Measurements from ENCODE around the gene GAL3ST1. TPM values are rescaled to one million over a fixed set of nuclear protein-coding genes. Genes with fewer than 3 reads are reported as not detected.
"Not testable (repeated sequence)": the region's sequence is repeated elsewhere in the genome, so short reads cannot be mapped to it uniquely, and the experiment has no call there.

The GAL3ST1 gene, protein sequence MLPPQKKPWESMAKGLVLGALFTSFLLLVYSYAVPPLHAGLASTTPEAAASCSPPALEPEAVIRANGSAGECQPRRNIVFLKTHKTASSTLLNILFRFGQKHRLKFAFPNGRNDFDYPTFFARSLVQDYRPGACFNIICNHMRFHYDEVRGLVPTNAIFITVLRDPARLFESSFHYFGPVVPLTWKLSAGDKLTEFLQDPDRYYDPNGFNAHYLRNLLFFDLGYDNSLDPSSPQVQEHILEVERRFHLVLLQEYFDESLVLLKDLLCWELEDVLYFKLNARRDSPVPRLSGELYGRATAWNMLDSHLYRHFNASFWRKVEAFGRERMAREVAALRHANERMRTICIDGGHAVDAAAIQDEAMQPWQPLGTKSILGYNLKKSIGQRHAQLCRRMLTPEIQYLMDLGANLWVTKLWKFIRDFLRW
- 1 to 10 TPM; 1.2 to 3.2 (median 1.9) TPM for total RNA-seq

GRCh38 chr22:30574095-30574981 is at the start of gene GAL3ST1:
TSS of gene GAL3ST1 (minus strand) at chr22:30574665. CDS start at chr22:30557392, 17,273 bp downstream.
- 41% methylated on average over 5 of the region's 75 CpGs for WGBS
- H3K4me3 ChIP-seq = peak within 1 kb of the TSS; percentile 25 to 39 (median 28)
- H3K27ac ChIP-seq (replicated peaks in 1 of 4) = peak within 1 kb of the TSS; percentile 19 to 65 (median 44)
- TF ChIP-seq POLR2A (IDR thresholded peaks at IDR 0.05; ENCODE audit: low read depth) = no peak
- TF ChIP-seq CTCF (IDR thresholded peaks at IDR 0.05) = no peak
- TF ChIP-seq EP300 (IDR thresholded peaks at IDR 0.05) = no peak
- TF ChIP-seq POLR2AphosphoS5 (IDR thresholded peaks at IDR 0.05) = no peak
- peaks cover 31 to 42% (median 40%) of the 10 kb centered on the region in 4 donors for H3K36me3 ChIP-seq
- no peak for DNase-seq (ENCODE audit: extremely low spot score)
- peaks cover 0 to 7% (median 0%) of the 10 kb centered on the region in 4 donors for H3K27me3 ChIP-seq
- no peaks in the 10 kb centered on the region for H3K9me3 ChIP-seq
- intact Hi-C loops (cut with DNase I) = no loop called here
- peaks cover 8 to 22% (median 18%) of the 10 kb centered on the region in 4 donors for H3K4me1 ChIP-seq

- peaks cover 18 to 84% (median 66%) of the 10 kb centered on the region in 4 donors for H3K36me3 ChIP-seq
- H3K4me3 ChIP-seq; H3K4me1 ChIP-seq; intact Hi-C loops (cut with DNase I); H3K27me3 ChIP-seq; H3K27ac ChIP-seq (replicated peaks in 1 of 4); DNase-seq (ENCODE audit: extremely low spot score); H3K9me3 ChIP-seq: not testable (repeated sequence)
- WGBS = 97% methylated on average over 6 of the region's 6 CpGs
These were observed 45.4 kb upstream of the GAL3ST1 start for GRCh38 chr22:30619909-30620308.

DNA sequence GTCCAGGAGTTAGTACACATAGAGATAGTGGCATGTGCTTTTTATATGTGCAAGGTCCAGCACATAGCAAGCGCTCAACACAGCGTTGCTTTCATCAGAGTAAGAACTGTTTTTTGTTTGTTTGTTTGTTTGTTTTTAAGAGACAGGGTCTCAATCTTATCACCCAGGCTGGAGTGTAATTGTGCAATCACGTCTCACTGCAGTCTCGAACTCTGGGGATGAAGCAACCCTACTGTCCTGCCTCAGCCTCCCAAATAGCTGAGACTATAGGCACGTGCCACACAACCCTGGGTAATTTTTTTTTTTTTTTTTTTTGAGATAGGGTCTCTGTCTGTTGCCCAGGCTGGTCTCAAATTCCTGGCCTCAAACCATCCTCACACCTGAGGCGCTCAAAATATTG is 43.4 kb upstream of the GAL3ST1 start:
- no peak for DNase-seq (ENCODE audit: extremely low spot score)
- no peak overlapping the region for H3K4me3 ChIP-seq
- H3K27ac ChIP-seq (replicated peaks in 1 of 4) = no peak overlapping the region
- H3K36me3 ChIP-seq = peaks cover 18 to 91% (median 82%) of the 10 kb centered on the region in 4 donors
- WGBS = 87% methylated on average over 6 of the region's 6 CpGs
- intact Hi-C loops (cut with DNase I) = no loop called here
- TF ChIP-seq CTCF (IDR thresholded peaks at IDR 0.05) (no peak), POLR2AphosphoS5 (IDR thresholded peaks at IDR 0.05) (no peak), POLR2A (IDR thresholded peaks at IDR 0.05; ENCODE audit: low read depth) (no peak), EP300 (IDR thresholded peaks at IDR 0.05) (no peak)
- no peaks in the 10 kb centered on the region for H3K9me3 ChIP-seq
- H3K27me3 ChIP-seq = no peaks in the 10 kb centered on the region
- no peaks in the 10 kb centered on the region for H3K4me1 ChIP-seq

- intact Hi-C loops (cut with DNase I) = no loop called here
- no peaks in the 10 kb centered on the region for H3K4me1 ChIP-seq
- no peaks in the 10 kb centered on the region for H3K27me3 ChIP-seq
- H3K27ac ChIP-seq (replicated peaks in 1 of 4) = no peak overlapping the region
- no peak overlapping the region for H3K4me3 ChIP-seq
- 72% methylated on average over 7 of the region's 7 CpGs for WGBS
- no peaks in the 10 kb centered on the region for H3K9me3 ChIP-seq
- H3K36me3 ChIP-seq = peaks cover 18 to 91% (median 81%) of the 10 kb centered on the region in 4 donors
- TF ChIP-seq EP300 (IDR thresholded peaks at IDR 0.05) (no peak), POLR2AphosphoS5 (IDR thresholded peaks at IDR 0.05) (peak in 1 of 2 donors; percentile 6), CTCF (IDR thresholded peaks at IDR 0.05) (no peak), POLR2A (IDR thresholded peaks at IDR 0.05; ENCODE audit: low read depth) (no peak)
- DNase-seq (ENCODE audit: extremely low spot score) = no peak
These were observed 41.1 kb upstream of the GAL3ST1 start for GRCh38 chr22:30615543-30615954.

GRCh38 chr22:30614879-30615278 is 40.4 kb upstream of the GAL3ST1 start:
- Histone ChIP-seq H3K4me1 (peaks cover 2 to 3% (median 2%) of the 10 kb centered on the region in 4 donors), H3K27ac (replicated peaks in 1 of 4) (no peak overlapping the region), H3K27me3 (no peaks in the 10 kb centered on the region), H3K36me3 (peaks cover 18 to 89% (median 76%) of the 10 kb centered on the region in 4 donors), H3K9me3 (no peaks in the 10 kb centered on the region), H3K4me3 (no peak overlapping the region)
- no peak for DNase-seq (ENCODE audit: extremely low spot score)
- TF ChIP-seq CTCF (IDR thresholded peaks at IDR 0.05) (no peak), POLR2AphosphoS5 (IDR thresholded peaks at IDR 0.05) (no peak), EP300 (IDR thresholded peaks at IDR 0.05) (no peak), POLR2A (IDR thresholded peaks at IDR 0.05; ENCODE audit: low read depth) (no peak)
- intact Hi-C loops (cut with DNase I) = no loop called here

Data from esophagus muscularis mucosa (tissue), 4 donors.